Naive thymus-derived CD4-positive, alpha-beta T cell (primary cell): ENCODE data around the gene ERCC5. TPM values are rescaled to one million over a fixed set of nuclear protein-coding genes. Genes with fewer than 3 reads are reported as not detected.

ENCODE experiments used
- polyA plus RNA-seq, 2 donors: library from polyadenylated mRNA; unstranded; fragments of 300-500 nt; fragmentation: Illumina TruSeq; gene quantifications; one replicate each; pipeline ENCODE4 v1.2.3, GENCODE V29; 2021
- total RNA-seq, 6 experiments: library from RNA in 5 of 6; stranded (reverse) in 5 of 6; gene quantifications; 1 replicate in 5 of 6; 2 replicates in 1 of 6; pipeline ENCODE4 v1.2.3 and lab custom pipeline; 2021 to 2026

The ERCC5 gene
- total and polyA plus RNA-seq, 7 experiments from 2014 or later, result 48.6 to 158 (median 93.4) TPM

Other genes starting within 250 kb of the ERCC5 start
- gene TPP2, start 249.0 kb upstream of the ERCC5 start, total RNA-seq, result 100 to 1,000 TPM in 4 of 5 experiments, 10 to 100 TPM in 1; 92.1 to 158 (median 119) TPM
- gene TPP2, start 249.0 kb upstream of the ERCC5 start, polyA plus RNA-seq, result 10 to 100 TPM; 49.4 to 63.5 TPM
- gene METTL21C, start 151.0 kb upstream of the ERCC5 start, total RNA-seq, result not detected
- not detected for gene METTL21C, start 151.0 kb upstream of the ERCC5 start, polyA plus RNA-seq
- gene TEX30, start 72.2 kb upstream of the ERCC5 start, total RNA-seq, result 10 to 100 TPM in 1 of 5 experiments, 1 to 10 TPM in 4; 3.7 to 30.8 (median 8.3) TPM
- gene TEX30, start 72.2 kb upstream of the ERCC5 start, polyA plus RNA-seq, result 10 to 100 TPM; 17.8 to 20.4 TPM
- 10 to 100 TPM in 1 of 5 experiments, under 1 TPM in 4; 0.19 to 10.4 (median 0.40) TPM for gene POGLUT2, start 47.1 kb upstream of the ERCC5 start, total RNA-seq
- not detected for gene POGLUT2, start 47.1 kb upstream of the ERCC5 start, polyA plus RNA-seq
- gene BIVM, start 46.9 kb upstream of the ERCC5 start, total RNA-seq, result 10 to 100 TPM in 1 of 5 experiments, 1 to 10 TPM in 4; 3.7 to 31.2 (median 4.9) TPM
- gene BIVM, start 46.9 kb upstream of the ERCC5 start, polyA plus RNA-seq, result 1 to 10 TPM; 2.6 to 4.0 TPM
- not detected for gene SLC10A2, start 220.4 kb downstream of the ERCC5 start, total RNA-seq
- not detected for gene SLC10A2, start 220.4 kb downstream of the ERCC5 start, polyA plus RNA-seq